ENCODE measurements around the gene MBD1.
"Not testable (repeated sequence)": the region's sequence is repeated elsewhere in the genome, so short reads cannot be mapped to it uniquely, and the experiment has no call there.

DNA sequence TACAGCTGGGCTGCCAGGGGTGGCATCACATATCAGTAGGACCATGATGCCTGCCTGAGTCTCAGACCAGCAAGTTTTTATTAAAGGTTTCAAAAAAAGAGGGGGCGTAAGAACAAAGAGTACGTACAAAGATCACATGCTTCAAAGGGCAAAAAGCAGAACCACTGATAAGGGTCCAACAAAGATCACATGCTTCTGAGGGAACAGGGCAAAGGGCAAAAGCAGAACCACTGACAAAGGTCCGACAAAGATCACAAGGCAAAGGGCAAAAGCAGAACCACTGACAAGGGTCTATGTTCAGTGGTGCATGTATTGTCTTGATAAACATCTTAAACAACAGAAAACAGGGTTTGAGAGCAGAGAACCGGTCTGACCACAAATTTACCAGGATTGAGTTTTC lies 61.1 kb downstream of the MBD1 start:
- TF ChIP-seq, protein P1, sequence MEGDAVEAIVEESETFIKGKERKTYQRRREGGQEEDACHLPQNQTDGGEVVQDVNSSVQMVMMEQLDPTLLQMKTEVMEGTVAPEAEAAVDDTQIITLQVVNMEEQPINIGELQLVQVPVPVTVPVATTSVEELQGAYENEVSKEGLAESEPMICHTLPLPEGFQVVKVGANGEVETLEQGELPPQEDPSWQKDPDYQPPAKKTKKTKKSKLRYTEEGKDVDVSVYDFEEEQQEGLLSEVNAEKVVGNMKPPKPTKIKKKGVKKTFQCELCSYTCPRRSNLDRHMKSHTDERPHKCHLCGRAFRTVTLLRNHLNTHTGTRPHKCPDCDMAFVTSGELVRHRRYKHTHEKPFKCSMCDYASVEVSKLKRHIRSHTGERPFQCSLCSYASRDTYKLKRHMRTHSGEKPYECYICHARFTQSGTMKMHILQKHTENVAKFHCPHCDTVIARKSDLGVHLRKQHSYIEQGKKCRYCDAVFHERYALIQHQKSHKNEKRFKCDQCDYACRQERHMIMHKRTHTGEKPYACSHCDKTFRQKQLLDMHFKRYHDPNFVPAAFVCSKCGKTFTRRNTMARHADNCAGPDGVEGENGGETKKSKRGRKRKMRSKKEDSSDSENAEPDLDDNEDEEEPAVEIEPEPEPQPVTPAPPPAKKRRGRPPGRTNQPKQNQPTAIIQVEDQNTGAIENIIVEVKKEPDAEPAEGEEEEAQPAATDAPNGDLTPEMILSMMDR (IDR thresholded peaks at IDR 0.05), result not testable (repeated sequence)
- not testable (repeated sequence) for TF ChIP-seq POLR2A (IDR thresholded peaks at IDR 0.05)

All from esophagus squamous epithelium (tissue), 4 donors.